HepG2 (cell line): ENCODE results near the gene HDDC3.

Source experiments
- CENPBD1 ChIP-seq: sonication (generic); formaldehyde crosslinking; IDR thresholded peaks from 2 replicates; pipeline ENCODE4 v1.8.0; 2022; ENCODE audit warnings: missing genetic modification reagents, low read depth, mild to moderate bottlenecking, borderline replicate concordance
- DNMT1 ChIP-seq: sonication (generic); formaldehyde crosslinking; IDR thresholded peaks from 2 replicates; pipeline ENCODE4 v1.5.1; 2020; ENCODE audit warnings: mild to moderate bottlenecking, missing genetic modification reagents
- EZH2 ChIP-seq: conservative IDR thresholded peaks from 2 replicates; pipeline ENCODE4 v1.6.1; 2012; ENCODE audit warnings: mild to moderate bottlenecking, low read depth, low read length, moderate library complexity
- KDM5B ChIP-seq: sonication (generic); formaldehyde crosslinking; IDR thresholded peaks from 2 replicates; pipeline ENCODE4 v1.4.0; 2020; ENCODE audit warnings: missing genetic modification reagents, mild to moderate bottlenecking, borderline replicate concordance
- MXI1 ChIP-seq: IDR thresholded peaks from 3 replicates; pipeline ENCODE4 v1.6.1; 2012; ENCODE audit warnings: low read depth, low read length, inconsistent platforms, borderline replicate concordance
- POLR2A ChIP-seq, 2 experiments: IDR thresholded peaks; 2 replicates each; pipeline ENCODE4 v1.6.1; 2011; ENCODE audit warnings: low read depth in 2 of 2, low read length in 2 of 2, mild to moderate bottlenecking in 1 of 2, moderate library complexity in 1 of 2; ENCODE audit not compliant: insufficient read depth in 1 of 2
- POLR2G ChIP-seq: fragments of 200-400 bp; formaldehyde crosslinking; IDR thresholded peaks from 2 replicates; pipeline ENCODE4 v1.6.1; 2018; ENCODE audit warnings: mild to moderate bottlenecking, low read depth, low read length, moderate library complexity
- REL ChIP-seq: sonication (generic); formaldehyde crosslinking; conservative IDR thresholded peaks from 2 replicates; pipeline ENCODE4 v1.8.0; 2022; ENCODE audit warnings: mild to moderate bottlenecking, missing genetic modification reagents, moderate library complexity
- SMC3 ChIP-seq: IDR thresholded peaks from 2 replicates; pipeline ENCODE4 v1.6.1; 2011; ENCODE audit warnings: low read length, improper control_type of control experiment
- YY1 ChIP-seq: IDR thresholded peaks from 2 replicates; pipeline ENCODE4 v1.6.1; 2011; ENCODE audit warnings: low read length, low read depth, moderate library complexity, mild to moderate bottlenecking; ENCODE audit not compliant: insufficient read depth, insufficient replicate concordance
- ZNF24 ChIP-seq: fragments of 450-650 bp; IDR thresholded peaks from 2 replicates; pipeline ENCODE4 v1.6.1; 2017; ENCODE audit warnings: antibody characterized with exemption, mild to moderate bottlenecking
- TF ChIP-seq, protein P1 (sequence below): IDR thresholded peaks from 2 replicates; pipeline ENCODE4 v1.6.1; 2012; ENCODE audit warnings: low read depth, low read length, improper control_type of control experiment
- TF ChIP-seq, protein P2 (sequence below): sonication (generic); formaldehyde crosslinking; IDR thresholded peaks from 2 replicates; pipeline ENCODE4 v1.5.0; 2020; ENCODE audit warnings: mild to moderate bottlenecking, missing genetic modification reagents, moderate library complexity

GRCh38 chr15:90909976-90910375 lies 22.4 kb downstream of the HDDC3 start:
- TF ChIP-seq CENPBD1 (no peak), YY1 (no peak), SMC3 (no peak), DNMT1 (CRISPR knock-in tag) (no peak), EZH2 (no peak), REL (CRISPR knock-in tag) (no peak), MXI1 (no peak), KDM5B (no peak), ZNF24 (no peak), POLR2A (IDR thresholded peaks at IDR 0.05; ENCODE audit: insufficient read depth in 1 of 2, low read depth in 2 of 2, low read length in 2 of 2) (no peak), POLR2G (no peak)
- TF ChIP-seq, protein P1, sequence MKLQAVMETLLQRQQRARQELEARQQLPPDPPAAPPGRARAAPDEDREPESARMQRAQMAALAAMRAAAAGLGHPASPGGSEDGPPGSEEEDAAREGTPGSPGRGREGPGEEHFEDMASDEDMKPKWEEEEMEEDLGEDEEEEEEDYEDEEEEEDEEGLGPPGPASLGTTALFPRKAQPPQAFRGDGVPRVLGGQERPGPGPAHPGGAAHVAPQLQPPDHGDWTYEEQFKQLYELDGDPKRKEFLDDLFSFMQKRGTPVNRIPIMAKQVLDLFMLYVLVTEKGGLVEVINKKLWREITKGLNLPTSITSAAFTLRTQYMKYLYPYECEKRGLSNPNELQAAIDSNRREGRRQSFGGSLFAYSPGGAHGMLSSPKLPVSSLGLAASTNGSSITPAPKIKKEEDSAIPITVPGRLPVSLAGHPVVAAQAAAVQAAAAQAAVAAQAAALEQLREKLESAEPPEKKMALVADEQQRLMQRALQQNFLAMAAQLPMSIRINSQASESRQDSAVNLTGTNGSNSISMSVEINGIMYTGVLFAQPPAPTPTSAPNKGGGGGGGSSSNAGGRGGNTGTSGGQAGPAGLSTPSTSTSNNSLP: no peak
- TF ChIP-seq, protein P2, sequence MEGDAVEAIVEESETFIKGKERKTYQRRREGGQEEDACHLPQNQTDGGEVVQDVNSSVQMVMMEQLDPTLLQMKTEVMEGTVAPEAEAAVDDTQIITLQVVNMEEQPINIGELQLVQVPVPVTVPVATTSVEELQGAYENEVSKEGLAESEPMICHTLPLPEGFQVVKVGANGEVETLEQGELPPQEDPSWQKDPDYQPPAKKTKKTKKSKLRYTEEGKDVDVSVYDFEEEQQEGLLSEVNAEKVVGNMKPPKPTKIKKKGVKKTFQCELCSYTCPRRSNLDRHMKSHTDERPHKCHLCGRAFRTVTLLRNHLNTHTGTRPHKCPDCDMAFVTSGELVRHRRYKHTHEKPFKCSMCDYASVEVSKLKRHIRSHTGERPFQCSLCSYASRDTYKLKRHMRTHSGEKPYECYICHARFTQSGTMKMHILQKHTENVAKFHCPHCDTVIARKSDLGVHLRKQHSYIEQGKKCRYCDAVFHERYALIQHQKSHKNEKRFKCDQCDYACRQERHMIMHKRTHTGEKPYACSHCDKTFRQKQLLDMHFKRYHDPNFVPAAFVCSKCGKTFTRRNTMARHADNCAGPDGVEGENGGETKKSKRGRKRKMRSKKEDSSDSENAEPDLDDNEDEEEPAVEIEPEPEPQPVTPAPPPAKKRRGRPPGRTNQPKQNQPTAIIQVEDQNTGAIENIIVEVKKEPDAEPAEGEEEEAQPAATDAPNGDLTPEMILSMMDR: no peak
